GM12864 (cell line): ENCODE data around the gene C3orf18.

Experiments used
- DNase-seq: peaks from one replicate; pipeline ENCODE4 v3.0.0-alpha.2; 2011; ENCODE audit warnings: low read depth
- H3K4me3 ChIP-seq: 2 replicates; pipeline ENCODE4 v1.5.1; 2011; ENCODE audit warnings: mild to moderate bottlenecking, low read depth, low read length, control low read depth
- TF ChIP-seq, protein P1 (sequence below): IDR thresholded peaks from 2 replicates; pipeline ENCODE4 v1.5.1; 2011; ENCODE audit warnings: low read depth, mild to moderate bottlenecking, moderate library complexity, low read length, control low read depth, inconsistent platforms; ENCODE audit errors: missing control alignments

The C3orf18 gene

DNA sequence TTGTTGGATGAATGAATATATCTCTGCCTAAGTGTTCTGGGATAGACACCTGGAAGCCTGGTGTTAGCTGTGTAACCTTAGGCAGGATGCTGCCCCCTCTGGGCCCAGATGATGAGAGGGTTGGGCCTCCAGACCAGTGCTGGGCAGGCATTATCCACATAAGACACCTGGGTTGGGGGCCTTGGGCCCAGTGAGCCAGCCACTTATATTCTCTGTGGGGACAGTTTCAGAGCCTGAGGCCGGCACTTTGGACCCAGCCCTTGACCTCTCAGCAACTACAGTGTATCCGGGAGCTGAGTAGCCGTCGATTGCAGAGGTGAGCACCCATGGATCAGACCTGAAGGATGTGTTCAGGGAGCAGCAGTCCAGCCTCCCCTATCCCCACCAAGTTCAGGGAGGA, 3.9 kb upstream of the C3orf18 start:
- TF ChIP-seq, protein P1, sequence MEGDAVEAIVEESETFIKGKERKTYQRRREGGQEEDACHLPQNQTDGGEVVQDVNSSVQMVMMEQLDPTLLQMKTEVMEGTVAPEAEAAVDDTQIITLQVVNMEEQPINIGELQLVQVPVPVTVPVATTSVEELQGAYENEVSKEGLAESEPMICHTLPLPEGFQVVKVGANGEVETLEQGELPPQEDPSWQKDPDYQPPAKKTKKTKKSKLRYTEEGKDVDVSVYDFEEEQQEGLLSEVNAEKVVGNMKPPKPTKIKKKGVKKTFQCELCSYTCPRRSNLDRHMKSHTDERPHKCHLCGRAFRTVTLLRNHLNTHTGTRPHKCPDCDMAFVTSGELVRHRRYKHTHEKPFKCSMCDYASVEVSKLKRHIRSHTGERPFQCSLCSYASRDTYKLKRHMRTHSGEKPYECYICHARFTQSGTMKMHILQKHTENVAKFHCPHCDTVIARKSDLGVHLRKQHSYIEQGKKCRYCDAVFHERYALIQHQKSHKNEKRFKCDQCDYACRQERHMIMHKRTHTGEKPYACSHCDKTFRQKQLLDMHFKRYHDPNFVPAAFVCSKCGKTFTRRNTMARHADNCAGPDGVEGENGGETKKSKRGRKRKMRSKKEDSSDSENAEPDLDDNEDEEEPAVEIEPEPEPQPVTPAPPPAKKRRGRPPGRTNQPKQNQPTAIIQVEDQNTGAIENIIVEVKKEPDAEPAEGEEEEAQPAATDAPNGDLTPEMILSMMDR: no peak
- no peak for DNase-seq
- H3K4me3 ChIP-seq: no peak overlapping the region

DNA sequence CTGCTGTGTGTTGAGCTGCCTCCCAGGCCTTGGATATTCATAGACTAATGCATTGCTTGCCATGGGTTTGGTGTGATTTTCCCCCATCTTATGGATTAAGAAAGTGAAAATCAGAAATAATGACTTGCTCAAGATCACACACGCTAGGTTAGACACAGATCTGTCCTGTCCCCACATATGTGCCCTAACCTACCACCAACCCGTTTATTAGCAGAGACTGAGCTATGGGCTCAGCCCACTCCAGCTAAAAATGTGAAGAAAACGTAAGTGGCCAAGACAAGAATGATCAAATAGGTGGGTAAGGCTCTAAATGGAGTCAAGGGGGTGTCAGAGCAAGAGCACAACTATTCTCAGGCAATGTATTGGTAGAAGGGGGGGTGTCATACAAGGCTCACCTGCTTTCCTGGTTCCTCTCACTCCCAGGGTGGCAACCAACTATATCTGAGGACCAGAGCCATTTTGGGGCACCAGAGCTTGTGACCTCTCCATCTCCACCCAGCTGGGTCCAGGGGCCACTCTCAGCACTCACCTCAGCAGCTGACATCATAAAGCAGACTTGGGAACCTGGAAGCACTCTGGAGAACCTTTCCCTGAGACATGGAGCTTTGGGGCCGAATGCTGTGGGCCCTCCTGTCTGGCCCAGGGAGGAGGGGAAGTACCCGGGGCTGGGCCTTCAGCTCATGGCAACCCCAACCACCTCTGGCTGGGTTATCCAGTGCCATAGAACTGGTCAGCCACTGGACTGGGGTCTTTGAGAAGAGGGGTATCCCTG, 3.1 kb upstream of the C3orf18 start:
- peak overlapping the region; percentile 88; the same call in 1 of the 2 replicates for H3K4me3 ChIP-seq
- no peak for DNase-seq
- TF ChIP-seq, protein P1: no peak

DNA sequence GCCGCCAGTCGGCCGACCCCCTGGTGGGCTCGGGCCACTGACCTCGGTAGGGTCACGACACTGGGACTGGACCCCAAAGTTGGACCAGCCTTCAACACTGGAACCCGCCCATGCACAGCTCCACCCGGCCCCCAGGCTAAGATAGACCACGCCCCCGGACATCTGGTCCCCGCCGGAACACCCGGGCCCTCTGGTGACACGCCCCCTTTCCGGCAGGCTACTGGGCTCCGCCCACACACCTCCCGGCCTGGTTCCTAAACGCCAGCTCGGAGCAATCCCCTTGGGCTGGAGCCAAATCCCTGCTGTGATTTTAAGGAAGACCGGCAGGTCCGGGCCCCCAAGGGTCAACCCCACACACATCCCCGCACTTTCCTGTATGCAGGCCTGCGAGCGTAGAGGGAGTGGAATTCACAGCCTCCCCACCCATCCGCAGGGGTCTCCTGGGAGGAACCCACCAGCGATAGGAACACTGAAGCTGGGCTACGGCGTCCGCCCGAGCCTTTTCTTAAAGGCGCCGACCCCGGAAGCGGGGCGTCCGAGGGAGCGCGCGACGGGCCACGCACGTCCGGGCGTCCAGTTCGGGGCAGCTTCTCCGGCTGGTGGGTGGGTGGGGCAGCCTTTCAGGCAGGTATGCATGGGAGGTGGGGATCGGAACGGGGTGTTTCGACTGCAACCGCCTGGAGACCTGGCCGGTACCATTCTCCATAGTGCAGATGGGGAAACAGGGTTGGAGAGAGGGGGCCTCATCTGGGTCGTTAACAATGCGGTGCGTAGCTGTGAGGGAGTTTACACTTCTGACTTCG, 1.6 kb upstream of the C3orf18 start, which contains the start of gene HEMK1:
HEMK1 (plus strand) TSS at position 576 of the 803 bp plus-strand sequence. CDS start 1,583 bp downstream, outside the sequence.
- H3K4me3 ChIP-seq: peak within 1 kb of the TSS; percentile 88

DNA sequence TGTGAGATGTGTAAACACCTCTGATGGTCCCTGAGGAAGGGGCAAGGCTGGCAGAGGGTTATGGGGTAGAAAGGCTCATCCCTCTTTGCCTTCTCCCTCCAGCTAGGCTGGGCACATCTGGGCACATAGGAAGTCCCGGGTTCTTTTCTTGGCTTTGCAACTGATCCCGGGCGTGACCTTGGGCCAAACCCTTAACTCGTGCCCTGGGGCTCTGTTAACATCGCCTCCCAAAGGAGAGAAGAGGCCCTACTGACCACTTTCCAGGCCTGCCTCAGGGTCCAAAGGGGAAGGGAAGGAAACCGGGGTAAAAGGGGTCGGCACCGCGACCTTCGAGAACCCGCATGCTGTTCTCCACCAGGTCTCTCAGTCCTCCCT, 549 bp downstream of the C3orf18 start:
- peak overlapping the region; percentile 41 for H3K4me3 ChIP-seq
- TF ChIP-seq, protein P1: no peak
- DNase-seq: no peak

More for the DNA sequence above, 1.6 kb upstream of the C3orf18 start, which contains the start of gene HEMK1:
- DNase-seq: peak; percentile 82
- TF ChIP-seq, protein P1: no peak

DNA sequence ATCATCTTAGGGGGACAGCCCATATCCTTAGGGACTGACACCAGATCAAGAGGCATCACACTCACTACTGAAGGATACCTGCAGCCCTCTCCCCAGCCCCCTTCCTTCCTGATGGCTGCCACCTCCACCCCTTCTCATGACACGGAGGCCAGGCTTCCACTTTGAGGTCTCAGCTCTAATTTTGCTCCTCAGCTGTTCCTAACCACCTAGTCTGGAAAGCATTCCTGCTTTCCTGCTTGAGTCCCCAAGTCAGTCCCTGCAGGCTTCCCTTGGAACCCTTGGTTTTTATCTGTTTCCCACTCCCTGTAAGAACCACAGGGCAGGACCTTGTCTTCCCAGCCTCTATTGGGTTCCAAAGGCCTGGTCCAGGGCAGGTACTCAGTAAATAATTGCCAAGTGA, 3.2 kb downstream of the C3orf18 start:
- no peak for DNase-seq
- TF ChIP-seq, protein P1: no peak
- no peak overlapping the region for H3K4me3 ChIP-seq

DNA sequence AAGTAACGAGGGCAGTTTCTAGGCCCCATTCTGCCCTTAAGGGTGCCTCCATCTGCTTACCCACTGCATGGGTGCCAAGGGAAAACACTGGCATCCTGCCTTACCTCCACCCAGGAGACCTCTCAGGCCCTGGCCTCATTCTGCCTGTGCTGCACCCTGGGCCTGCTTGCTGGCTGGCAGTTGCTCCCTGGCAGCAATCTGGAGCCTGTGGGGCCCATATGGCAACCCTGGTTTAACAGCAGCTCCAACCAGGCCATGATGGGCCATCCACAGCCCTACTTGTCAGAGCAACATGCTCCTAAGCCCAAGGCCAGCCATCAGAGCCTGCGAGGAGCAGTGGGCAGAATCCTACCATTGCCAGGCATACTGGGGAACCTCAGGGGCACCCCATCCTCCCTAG, 3.7 kb downstream of the C3orf18 start:
- no peak for DNase-seq
- TF ChIP-seq, protein P1: no peak

More for the DNA sequence above, 3.7 kb downstream of the C3orf18 start:
- no peak overlapping the region for H3K4me3 ChIP-seq
